ENCODE measurements around the gene KRT20.
A peak's percentile ranks its signal among the peaks of the same experiment; 100 is the strongest.
"Not testable (repeated sequence)": the region's sequence is repeated elsewhere in the genome, so short reads cannot be mapped to it uniquely, and the experiment has no call there.

The KRT20 gene

DNA sequence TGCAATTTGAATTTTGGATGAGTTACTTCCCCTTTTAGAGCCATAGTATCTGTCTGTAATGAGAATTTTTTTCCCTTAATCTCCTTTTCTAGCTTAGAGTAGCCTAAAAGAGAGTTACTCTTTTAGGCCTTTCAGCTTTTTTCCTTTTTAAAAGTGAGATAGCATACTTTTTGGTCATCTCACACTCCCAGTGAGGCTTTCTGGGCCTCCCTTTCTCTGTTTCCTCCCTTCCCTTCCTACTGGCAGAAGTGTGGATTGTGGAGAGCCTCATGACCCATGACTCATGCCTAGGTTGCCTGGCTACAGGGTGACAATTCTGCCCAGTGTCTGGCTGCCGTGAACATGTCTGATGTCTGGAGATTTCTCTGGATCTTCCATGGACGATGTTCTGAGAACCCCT lies 37.2 kb upstream of the KRT20 start:
- Histone ChIP-seq H3K27me3 (ENCODE audit: low read depth, low read length) (peaks cover 32% of the 10 kb centered on the region; the same call in 1 of the 2 replicates), H4K20me1 (ENCODE audit: insufficient read depth, low read length) (no peaks in the 10 kb centered on the region), H2AFZ (ENCODE audit: low read depth, low read length) (no peak overlapping the region), H3K27ac (ENCODE audit: low read length) (no peak overlapping the region), H3K9ac (ENCODE audit: low read length) (no peak overlapping the region), H3K9me3 (ENCODE audit: insufficient read depth, low read length) (no peaks in the 10 kb centered on the region), H3K4me2 (ENCODE audit: low read length) (no peak overlapping the region), H3K79me2 (ENCODE audit: low read length) (no peaks in the 10 kb centered on the region), H3K4me1 (ENCODE audit: low read length) (no peaks in the 10 kb centered on the region), H3K36me3 (replicated peaks; ENCODE audit: low read depth, low read length) (no peaks in the 10 kb centered on the region), H3K4me3 (ENCODE audit: low read length) (no peak overlapping the region)
- TF ChIP-seq, protein P1, sequence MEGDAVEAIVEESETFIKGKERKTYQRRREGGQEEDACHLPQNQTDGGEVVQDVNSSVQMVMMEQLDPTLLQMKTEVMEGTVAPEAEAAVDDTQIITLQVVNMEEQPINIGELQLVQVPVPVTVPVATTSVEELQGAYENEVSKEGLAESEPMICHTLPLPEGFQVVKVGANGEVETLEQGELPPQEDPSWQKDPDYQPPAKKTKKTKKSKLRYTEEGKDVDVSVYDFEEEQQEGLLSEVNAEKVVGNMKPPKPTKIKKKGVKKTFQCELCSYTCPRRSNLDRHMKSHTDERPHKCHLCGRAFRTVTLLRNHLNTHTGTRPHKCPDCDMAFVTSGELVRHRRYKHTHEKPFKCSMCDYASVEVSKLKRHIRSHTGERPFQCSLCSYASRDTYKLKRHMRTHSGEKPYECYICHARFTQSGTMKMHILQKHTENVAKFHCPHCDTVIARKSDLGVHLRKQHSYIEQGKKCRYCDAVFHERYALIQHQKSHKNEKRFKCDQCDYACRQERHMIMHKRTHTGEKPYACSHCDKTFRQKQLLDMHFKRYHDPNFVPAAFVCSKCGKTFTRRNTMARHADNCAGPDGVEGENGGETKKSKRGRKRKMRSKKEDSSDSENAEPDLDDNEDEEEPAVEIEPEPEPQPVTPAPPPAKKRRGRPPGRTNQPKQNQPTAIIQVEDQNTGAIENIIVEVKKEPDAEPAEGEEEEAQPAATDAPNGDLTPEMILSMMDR (IDR thresholded peaks at IDR 0.05; ENCODE audit: low read depth, low read length) = no peak
- no peak for TF ChIP-seq EZH2phosphoT487 (IDR thresholded peaks at IDR 0.05; ENCODE audit: low read depth)

DNA sequence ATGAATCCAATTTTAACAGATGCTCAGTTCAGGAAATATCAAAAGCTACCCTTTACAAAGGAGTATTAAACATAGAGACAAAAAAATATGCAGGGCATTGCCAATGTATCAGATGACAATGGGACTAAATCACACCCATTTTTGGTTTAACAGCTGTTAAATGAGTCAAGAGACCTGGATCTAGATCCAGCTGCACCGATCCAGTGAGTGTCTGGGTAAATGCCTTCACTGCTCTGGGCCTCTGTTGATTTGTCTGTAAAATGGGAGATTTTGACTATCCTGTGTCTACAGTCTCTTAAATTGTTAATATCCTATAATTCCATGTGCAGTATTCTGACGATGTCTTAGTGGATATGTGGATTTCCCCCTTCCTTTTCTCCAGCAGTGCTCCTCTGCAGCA lies 36.0 kb upstream of the KRT20 start:
- Histone ChIP-seq H3K4me3 (ENCODE audit: low read length) (no peak overlapping the region), H2AFZ (ENCODE audit: low read depth, low read length) (no peak overlapping the region), H3K4me2 (ENCODE audit: low read length) (no peak overlapping the region), H3K36me3 (replicated peaks; ENCODE audit: low read depth, low read length) (no peaks in the 10 kb centered on the region), H3K9ac (ENCODE audit: low read length) (no peak overlapping the region), H3K9me3 (ENCODE audit: insufficient read depth, low read length) (no peaks in the 10 kb centered on the region), H3K27ac (ENCODE audit: low read length) (no peak overlapping the region), H4K20me1 (ENCODE audit: insufficient read depth, low read length) (no peaks in the 10 kb centered on the region), H3K79me2 (ENCODE audit: low read length) (no peaks in the 10 kb centered on the region), H3K4me1 (ENCODE audit: low read length) (peaks cover 5% of the 10 kb centered on the region), H3K27me3 (ENCODE audit: low read depth, low read length) (peaks cover 29% of the 10 kb centered on the region; the same call in 1 of the 2 replicates)
- TF ChIP-seq, protein P1 (IDR thresholded peaks at IDR 0.05; ENCODE audit: low read depth, low read length) = no peak
- TF ChIP-seq EZH2phosphoT487 (IDR thresholded peaks at IDR 0.05; ENCODE audit: low read depth) = no peak

DNA sequence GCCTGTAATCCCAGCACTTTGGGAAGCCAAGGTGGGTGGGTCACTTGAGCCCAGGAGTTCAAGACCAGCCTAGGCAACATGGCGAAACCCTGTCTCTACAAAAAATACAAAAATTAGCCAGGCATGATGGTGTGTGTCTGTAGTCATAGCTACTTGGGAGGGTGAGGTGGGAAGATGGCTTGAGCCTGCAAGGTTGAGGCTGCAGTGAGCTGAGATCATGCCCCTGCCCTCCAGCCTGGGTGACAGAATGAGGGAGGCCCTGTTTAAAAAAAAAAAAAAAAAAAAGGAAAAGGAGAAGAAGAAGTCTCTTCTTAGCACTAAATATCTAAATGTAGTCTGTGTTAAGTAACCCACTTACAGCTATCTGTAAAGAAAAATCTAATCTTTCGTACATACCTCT lies 32.1 kb upstream of the KRT20 start:
- not testable (repeated sequence) for H3K79me2 ChIP-seq (ENCODE audit: low read length); H3K36me3 ChIP-seq (replicated peaks; ENCODE audit: low read depth, low read length); H3K9ac ChIP-seq (ENCODE audit: low read length); H2AFZ ChIP-seq (ENCODE audit: low read depth, low read length); H3K9me3 ChIP-seq (ENCODE audit: insufficient read depth, low read length); H3K4me3 ChIP-seq (ENCODE audit: low read length); H3K4me2 ChIP-seq (ENCODE audit: low read length); H4K20me1 ChIP-seq (ENCODE audit: insufficient read depth, low read length); H3K27ac ChIP-seq (ENCODE audit: low read length); H3K27me3 ChIP-seq (ENCODE audit: low read depth, low read length)
- H3K4me1 ChIP-seq (ENCODE audit: low read length) = peaks cover 23% of the 10 kb centered on the region

DNA sequence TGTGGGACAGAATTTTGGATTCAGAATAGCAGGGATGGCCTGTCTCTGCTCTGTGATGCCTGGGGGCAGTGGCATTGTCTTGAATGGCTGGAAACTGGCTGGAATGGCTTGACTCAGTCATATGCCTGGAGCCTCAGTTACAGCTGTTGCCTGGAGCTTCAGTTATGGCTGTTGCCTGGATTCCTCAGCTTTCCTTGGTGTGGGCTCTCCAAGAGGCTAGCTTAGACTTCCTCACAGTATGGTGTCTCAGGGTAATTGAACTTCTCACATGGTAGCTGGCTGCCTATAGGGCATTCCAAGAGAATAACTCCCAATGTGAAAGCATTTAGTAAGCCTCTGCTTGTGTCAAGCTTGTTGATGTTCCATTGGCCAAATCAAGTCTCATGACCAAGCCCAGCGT lies 31.3 kb upstream of the KRT20 start:
- Histone ChIP-seq H2AFZ (ENCODE audit: low read depth, low read length) (no peak overlapping the region), H3K9ac (ENCODE audit: low read length) (no peak overlapping the region), H3K27ac (ENCODE audit: low read length) (peak overlapping the region; percentile 61; the same call in 1 of the 2 replicates), H3K36me3 (replicated peaks; ENCODE audit: low read depth, low read length) (no peaks in the 10 kb centered on the region), H3K9me3 (ENCODE audit: insufficient read depth, low read length) (no peaks in the 10 kb centered on the region), H3K79me2 (ENCODE audit: low read length) (no peaks in the 10 kb centered on the region), H3K27me3 (ENCODE audit: low read depth, low read length) (0 out of 2 replicates have a peak, but pooled peaks cover 3% of the 10 kb centered on the region), H3K4me2 (ENCODE audit: low read length) (peak overlapping the region; percentile 59), H4K20me1 (ENCODE audit: insufficient read depth, low read length) (no peaks in the 10 kb centered on the region), H3K4me3 (ENCODE audit: low read length) (0 out of 2 replicates have a peak overlapping the region, but pooled peaks have one; percentile 33), H3K4me1 (ENCODE audit: low read length) (peaks cover 23% of the 10 kb centered on the region)
- TF ChIP-seq, protein P1 (IDR thresholded peaks at IDR 0.05; ENCODE audit: low read depth, low read length) = no peak
- TF ChIP-seq EZH2phosphoT487 (IDR thresholded peaks at IDR 0.05; ENCODE audit: low read depth) = no peak

Data from OCI-LY3 (cell line).